Adrenal gland (tissue), 19 donors: Measurements from ENCODE around the gene KRT12. TPM values are rescaled to one million over a fixed set of nuclear protein-coding genes. Genes with fewer than 3 reads are reported as not detected.

Experiments
- DNase-seq, 7 donors: peaks; one replicate each; pipeline ENCODE4 v3.0.0-alpha.2; 2019 to 2020
- H3K27ac ChIP-seq, 5 donors: fragments of 200-600 bp; sonication (generic) in 4 of 5; 1 replicate in 3 of 5; 2 replicates in 2 of 5; pipeline versions ENCODE4 v1.5.1 to v1.8.0; 2016 to 2020; ENCODE audit warnings: mild to moderate bottlenecking in 1 of 5
- H3K27me3 ChIP-seq: fragments of 200-600 bp; 2 replicates; pipeline ENCODE4 v1.8.0; 2021
- H3K36me3 ChIP-seq, 2 donors: fragments of 200-600 bp; replicated peaks in 1 of 2; 1 replicate in 1 of 2; 2 replicates in 1 of 2; pipeline versions ENCODE4 v1.5.1 to v1.8.0; 2018 to 2022
- H3K4me1 ChIP-seq, 2 donors: fragments of 200-600 bp; replicated peaks in 1 of 2; 1 replicate in 1 of 2; 2 replicates in 1 of 2; pipeline versions ENCODE4 v1.5.1 to v1.8.0; 2018 to 2021
- H3K4me3 ChIP-seq, 4 donors: fragments of 200-600 bp; sonication (generic) in 3 of 4; one replicate each; pipeline ENCODE4 v1.5.1; 2016 to 2018
- H3K9me3 ChIP-seq, 3 donors: fragments of 200-600 bp; sonication (generic) in 1 of 3; replicated peaks in 1 of 3; 1 replicate in 2 of 3; 2 replicates in 1 of 3; pipeline versions ENCODE4 v1.5.1 to v1.8.0; 2016 to 2021
- POLR2A ChIP-seq, 2 donors: fragments of 450-650 bp; IDR thresholded peaks; one replicate each; pipeline ENCODE4 v1.6.1; 2017; ENCODE audit warnings: antibody characterized with exemption in 2 of 2, mild to moderate bottlenecking in 2 of 2, moderate library complexity in 1 of 2
- WGBS, 4 donors: extraction: QIAGEN DNeasy Blood & Tissue Kit in 2 of 4; methylation state at CpG; one replicate each; pipeline versions ENCODE4 v1.1.5 to v1.1.7; 2013 to 2017; 5-methylcytosine and 5-hydroxymethylcytosine counted together
- intact Hi-C, 2 donors: fragments of 100-400 bp; cut with DNase I; formaldehyde crosslinking; loops; one replicate each; pipeline versions ENCODE4 v1.14.1 to v1.15.0; 2022 to 2023
- long read RNA-seq, 10 donors: library from polyadenylated mRNA in 3 of 10; unstranded in 2 of 10; stranded (forward) in 1 of 10; transcript quantifications; one replicate each; pipeline ENCODE4 v2.0.0 and lab custom pipeline, GENCODE V29; 2021 to 2026
- polyA plus RNA-seq, 3 donors: library from polyadenylated mRNA; stranded (reverse); fragments of 200-250 nt in 2 of 3; fragments of 350-450 nt in 1 of 3; fragmentation: Illumina TruSeq in 1 of 3; extraction: RNeasy Lipid Tissue Mini Kit (QIAGEN cat#74804) in 1 of 3; gene quantifications; one replicate each; pipeline ENCODE4 v1.2.3, GENCODE V29; 2013 to 2014
- total RNA-seq, 9 donors: library from RNA; depleted of rRNA in 4 of 9; stranded (reverse); fragments of >200 nt in 4 of 9; fragments of 120-200 nt in 1 of 9; fragmentation: NEBNext Ultra II Directional in 1 of 9; extraction: Animal tissue kit (Norgen Biotek cat#: 25700) in 1 of 9; gene quantifications; one replicate each; pipeline versions ENCODE4 v1.1.0 to v1.2.4, GENCODE V29; 2013 to 2023
- TF ChIP-seq, protein P1 (sequence below), 6 experiments: fragments of 450-650 bp in 4 of 6; fragments of 200-600 bp in 2 of 6; sonication (generic) in 1 of 6; IDR thresholded peaks; 1 replicate in 5 of 6; 2 replicates in 1 of 6; pipeline versions ENCODE4 v1.5.1 to v1.8.0; 2016 to 2021; ENCODE audit warnings: antibody characterized with exemption in 6 of 6, mild to moderate bottlenecking in 2 of 6, moderate library complexity in 1 of 6
- donor health status: healthy with polysubstance abuse.
- donor health status: Bipolar disorder and iron deficiency.
- donor health status: DM: yes; HTN: yes; CAD: no.
- donor health status: DM: no; HTN: no; CAD: no.
- donor health status: DM: no; HTN: no; CAD: no.
- donor health status: DM: yes; HTN: yes; CAD: no.

Gene KRT12
- total RNA-seq (not detected), polyA plus RNA-seq (not detected)
- long read RNA-seq, donor 1: 0 reads
- long read RNA-seq, donor 2: 0 reads
- long read RNA-seq, donor 3: 0 reads
- long read RNA-seq, donor 4: 0 reads
- long read RNA-seq, donor 5: 0 reads
- long read RNA-seq, donor 6: 0 reads
- long read RNA-seq, donor 7: 0 reads
- long read RNA-seq, donor 8: 0 reads
- long read RNA-seq, donor 9: 0 reads
- long read RNA-seq, donor 10: 0 reads

DNA sequence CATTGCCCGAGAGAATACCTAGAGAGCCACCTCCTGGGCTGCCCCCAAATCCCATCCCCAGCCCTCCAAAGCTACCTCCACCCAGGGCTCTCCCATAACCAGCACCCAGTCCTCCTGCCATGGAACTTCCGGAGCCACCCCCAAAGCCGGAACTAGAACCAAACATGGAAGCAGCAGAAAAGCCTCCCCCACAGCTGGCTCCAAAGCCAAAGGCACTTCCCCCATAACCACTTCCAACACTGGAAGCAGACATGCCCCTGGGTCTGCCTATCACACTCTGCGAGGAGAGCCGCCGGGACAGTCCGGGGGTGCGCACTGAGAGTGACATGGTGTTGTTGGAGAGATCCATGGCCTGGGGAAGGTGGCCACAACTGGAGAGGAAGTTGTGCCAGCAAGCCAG, at the start of gene KRT12:
Gene KRT12, minus strand, starts transcription at position 386 of the 400 bp plus-strand sequence. Its CDS starts 37 bp downstream, at position 349.
- no peak for DNase-seq
- no peaks in the 10 kb centered on the region for H3K4me1 ChIP-seq
- H3K27me3 ChIP-seq: peaks cover 5% of the 10 kb centered on the region
- no peak within 1 kb of the TSS for H3K4me3 ChIP-seq
- H3K9me3 ChIP-seq: no peaks in the 10 kb centered on the region
- no peaks in the 10 kb centered on the region for H3K36me3 ChIP-seq
- 87 to 94% (median 91%) methylated on average over 8 of the region's 8 CpGs for WGBS, 4 donors
- intact Hi-C loops: no loop called here
- H3K27ac ChIP-seq: no peak within 1 kb of the TSS
- TF ChIP-seq, protein P1, sequence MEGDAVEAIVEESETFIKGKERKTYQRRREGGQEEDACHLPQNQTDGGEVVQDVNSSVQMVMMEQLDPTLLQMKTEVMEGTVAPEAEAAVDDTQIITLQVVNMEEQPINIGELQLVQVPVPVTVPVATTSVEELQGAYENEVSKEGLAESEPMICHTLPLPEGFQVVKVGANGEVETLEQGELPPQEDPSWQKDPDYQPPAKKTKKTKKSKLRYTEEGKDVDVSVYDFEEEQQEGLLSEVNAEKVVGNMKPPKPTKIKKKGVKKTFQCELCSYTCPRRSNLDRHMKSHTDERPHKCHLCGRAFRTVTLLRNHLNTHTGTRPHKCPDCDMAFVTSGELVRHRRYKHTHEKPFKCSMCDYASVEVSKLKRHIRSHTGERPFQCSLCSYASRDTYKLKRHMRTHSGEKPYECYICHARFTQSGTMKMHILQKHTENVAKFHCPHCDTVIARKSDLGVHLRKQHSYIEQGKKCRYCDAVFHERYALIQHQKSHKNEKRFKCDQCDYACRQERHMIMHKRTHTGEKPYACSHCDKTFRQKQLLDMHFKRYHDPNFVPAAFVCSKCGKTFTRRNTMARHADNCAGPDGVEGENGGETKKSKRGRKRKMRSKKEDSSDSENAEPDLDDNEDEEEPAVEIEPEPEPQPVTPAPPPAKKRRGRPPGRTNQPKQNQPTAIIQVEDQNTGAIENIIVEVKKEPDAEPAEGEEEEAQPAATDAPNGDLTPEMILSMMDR (IDR thresholded peaks at IDR 0.05): no peak
- no peak for TF ChIP-seq POLR2A (IDR thresholded peaks at IDR 0.05)

DNA sequence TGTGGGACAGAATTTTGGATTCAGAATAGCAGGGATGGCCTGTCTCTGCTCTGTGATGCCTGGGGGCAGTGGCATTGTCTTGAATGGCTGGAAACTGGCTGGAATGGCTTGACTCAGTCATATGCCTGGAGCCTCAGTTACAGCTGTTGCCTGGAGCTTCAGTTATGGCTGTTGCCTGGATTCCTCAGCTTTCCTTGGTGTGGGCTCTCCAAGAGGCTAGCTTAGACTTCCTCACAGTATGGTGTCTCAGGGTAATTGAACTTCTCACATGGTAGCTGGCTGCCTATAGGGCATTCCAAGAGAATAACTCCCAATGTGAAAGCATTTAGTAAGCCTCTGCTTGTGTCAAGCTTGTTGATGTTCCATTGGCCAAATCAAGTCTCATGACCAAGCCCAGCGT, 49.3 kb upstream of the KRT12 start:
- TF ChIP-seq, protein P1 (IDR thresholded peaks at IDR 0.05): no peak
- no peak for TF ChIP-seq POLR2A (IDR thresholded peaks at IDR 0.05)
- DNase-seq: no peak
- Histone ChIP-seq H3K4me3 (no peak overlapping the region), H3K9me3 (no peaks in the 10 kb centered on the region), H3K4me1 (peaks cover 0 to 8% of the 10 kb centered on the region in 2 donors), H3K36me3 (no peaks in the 10 kb centered on the region), H3K27me3 (no peaks in the 10 kb centered on the region), H3K27ac (no peak overlapping the region)
- intact Hi-C loops: no loop called here
- 23 to 100% (median 50%) methylated on average over 1 of the region's 1 CpG for WGBS, 4 donors

DNA sequence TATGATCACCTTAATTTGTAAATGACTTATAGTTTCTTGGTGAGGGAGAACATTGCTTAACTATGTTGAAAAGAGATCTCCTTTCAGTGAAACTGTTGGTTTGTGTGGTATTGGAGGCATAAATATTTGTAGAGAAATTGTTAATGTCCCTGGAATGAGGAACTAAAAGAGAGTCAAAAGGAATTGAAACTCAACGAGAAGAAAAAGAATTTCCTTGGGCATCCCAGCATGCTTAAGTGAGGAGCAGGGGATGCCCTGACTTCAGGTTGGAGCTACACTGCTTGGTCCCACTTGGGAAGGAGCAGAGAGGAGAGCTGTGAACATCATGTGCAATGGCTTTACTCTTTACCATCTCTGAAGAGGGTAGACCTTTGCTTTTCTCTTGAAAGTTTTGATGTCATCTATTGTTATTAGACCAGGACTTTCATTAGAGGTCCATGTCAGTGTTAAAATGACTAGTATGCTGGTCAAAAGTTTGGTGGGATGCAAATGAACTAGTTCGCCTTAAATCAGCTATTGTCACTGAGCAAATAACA, 48.8 kb upstream of the KRT12 start:
- intact Hi-C loops: no loop called here
- DNase-seq: no peak
- 70 to 76% (median 70%) methylated on average over 2 of the region's 2 CpGs for WGBS, 4 donors
- Histone ChIP-seq H3K4me1 (peaks cover 0 to 8% of the 10 kb centered on the region in 2 donors), H3K27me3 (no peaks in the 10 kb centered on the region), H3K9me3 (no peaks in the 10 kb centered on the region), H3K4me3 (no peak overlapping the region), H3K27ac (no peak overlapping the region), H3K36me3 (no peaks in the 10 kb centered on the region)
- no peak for TF ChIP-seq POLR2A (IDR thresholded peaks at IDR 0.05)
- TF ChIP-seq, protein P1 (IDR thresholded peaks at IDR 0.05): no peak

DNA sequence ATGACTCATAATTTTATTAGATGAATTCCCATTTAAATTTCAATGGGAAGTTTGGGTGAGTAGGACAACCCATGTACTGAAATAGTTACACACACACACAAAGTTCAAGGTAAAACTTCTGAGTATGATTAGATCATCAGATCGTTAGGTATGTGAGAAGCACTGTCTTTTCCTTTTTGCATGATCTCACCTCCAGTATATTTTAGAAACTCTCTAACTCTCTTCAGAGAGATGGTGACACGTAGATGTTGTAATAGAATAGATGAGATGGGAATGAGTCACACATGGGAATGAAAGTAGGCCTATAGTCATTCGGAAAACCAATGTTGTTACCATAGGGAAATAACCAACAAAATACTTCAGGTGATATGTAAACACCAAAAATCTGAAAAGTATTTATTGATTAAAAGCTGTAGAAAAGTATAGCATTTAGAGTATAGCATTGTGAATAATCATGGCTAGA, 48.2 kb upstream of the KRT12 start:
- no peaks in the 10 kb centered on the region for H3K36me3 ChIP-seq
- H3K27ac ChIP-seq: no peak overlapping the region
- no peaks in the 10 kb centered on the region for H3K27me3 ChIP-seq
- no peak overlapping the region for H3K4me3 ChIP-seq
- WGBS, 4 donors: 33 to 39% (median 36%) methylated on average over 3 of the region's 3 CpGs
- no peaks in the 10 kb centered on the region for H3K9me3 ChIP-seq
- H3K4me1 ChIP-seq: peaks cover 0 to 9% of the 10 kb centered on the region in 2 donors
- TF ChIP-seq, protein P1 (IDR thresholded peaks at IDR 0.05): no peak
- TF ChIP-seq POLR2A (IDR thresholded peaks at IDR 0.05): no peak
- DNase-seq: no peak
- intact Hi-C loops: no loop called here
